SK-N-SH (cell line): ENCODE data around the gene TUT4. TPM values are rescaled to one million over a fixed set of nuclear protein-coding genes. Genes with fewer than 3 reads are reported as not detected.

Experiments
- CTCF ChIA-PET: fragments of 300-600, 350-600 bp; formaldehyde crosslinking; extraction: SDS; loops from one replicate; lab custom pipeline; 2021; lab: Yijun Ruan, JAX
- POLR2A ChIA-PET: fragments of 350-600 bp; sonication (Branson Sonifier 250); formaldehyde crosslinking; extraction: SDS; loops from one replicate; lab custom pipeline; 2020; ENCODE audit warnings: antibody characterized with exemption, inconsistent platforms; lab: Yijun Ruan, JAX
- DNase-seq: peaks from one replicate; pipeline ENCODE4 v3.0.0; 2012
- H2AFZ ChIP-seq: fragments of 200-600 bp; sonication (generic); 2 replicates; pipeline ENCODE4 v1.8.1; 2016; ENCODE audit warnings: antibody characterized with exemption, mild to moderate bottlenecking, low read depth
- H3F3A ChIP-seq: fragments of 200-600 bp; sonication (generic); replicated peaks from 2 replicates; pipeline ENCODE3; 2016; ENCODE audit warnings: antibody characterized with exemption, mild to moderate bottlenecking; ENCODE audit not compliant: insufficient read depth
- H3K27ac ChIP-seq, 2 experiments: fragments of 200-500 bp in 1 of 2; fragments of 200-600 bp in 1 of 2; sonication (Bioruptor generic) in 1 of 2; sonication (generic), shearing (Covaris generic) in 1 of 2; 2 replicates each; pipeline versions ENCODE4 v1.5.1 to v1.6.1; 2014 to 2016; ENCODE audit warnings: low read depth in 2 of 2, inconsistent platforms in 1 of 2, low read length in 1 of 2, mild to moderate bottlenecking in 1 of 2, mixed read lengths in 1 of 2
- H3K27me3 ChIP-seq: fragments of 200-600 bp; sonication (generic), shearing (Covaris generic); 2 replicates; pipeline ENCODE4 v1.6.1; 2016; ENCODE audit warnings: mixed run types; ENCODE audit not compliant: insufficient read depth
- H3K36me3 ChIP-seq, 2 experiments: fragments of 200-500 bp in 1 of 2; fragments of 200-600 bp in 1 of 2; sonication (Bioruptor generic) in 1 of 2; sonication (generic) in 1 of 2; replicated peaks in 1 of 2; 2 replicates each; pipeline versions ENCODE3 to v1.5.1; 2014 to 2016; ENCODE audit warnings: low read length in 1 of 2, mild to moderate bottlenecking in 1 of 2; ENCODE audit not compliant: insufficient read depth in 2 of 2, control insufficient read depth in 1 of 2
- H3K4me1 ChIP-seq, 2 experiments: fragments of 200-500 bp in 1 of 2; fragments of 200-600 bp in 1 of 2; sonication (Bioruptor generic) in 1 of 2; sonication (generic), shearing (Covaris generic) in 1 of 2; 2 replicates each; pipeline versions ENCODE4 v1.5.1 to v1.6.1; 2014 to 2016; ENCODE audit warnings: low read depth in 1 of 2, low read length in 1 of 2, mixed run types in 1 of 2; ENCODE audit not compliant: insufficient read depth in 2 of 2, control insufficient read depth in 1 of 2
- H3K4me2 ChIP-seq: fragments of 200-600 bp; sonication (generic), shearing (Covaris generic); 2 replicates; pipeline ENCODE4 v1.6.1; 2017; ENCODE audit warnings: mixed run types
- H3K4me3 ChIP-seq, 2 experiments: fragments of 200-500 bp in 1 of 2; fragments of 200-600 bp in 1 of 2; sonication (Bioruptor generic) in 1 of 2; sonication (generic), shearing (Covaris generic) in 1 of 2; 2 replicates each; pipeline versions ENCODE4 v1.5.1 to v1.8.1; 2014 to 2016; ENCODE audit warnings: low read depth in 2 of 2, inconsistent platforms in 1 of 2, low read length in 1 of 2, mild to moderate bottlenecking in 1 of 2, mixed read lengths in 1 of 2, moderate library complexity in 1 of 2
- H3K79me2 ChIP-seq: fragments of 200-600 bp; sonication (generic); 2 replicates; pipeline ENCODE4 v1.8.1; 2017; ENCODE audit warnings: mild to moderate bottlenecking; ENCODE audit not compliant: insufficient read depth
- H3K9ac ChIP-seq: fragments of 200-600 bp; sonication (generic); 2 replicates; pipeline ENCODE4 v1.6.1; 2017; ENCODE audit warnings: mixed run types
- H3K9me2 ChIP-seq: fragments of 200-600 bp; sonication (generic); 2 replicates; pipeline ENCODE4 v1.6.1; 2017; ENCODE audit warnings: mixed run types
- H3K9me3 ChIP-seq: fragments of 200-600 bp; sonication (generic); 2 replicates; pipeline ENCODE4 v1.6.1; 2017; ENCODE audit warnings: mixed run types, mild to moderate bottlenecking, moderate library complexity
- H4K20me1 ChIP-seq: fragments of 200-600 bp; sonication (generic); 2 replicates; pipeline ENCODE4 v1.6.1; 2017; ENCODE audit warnings: mild to moderate bottlenecking, mixed run types; ENCODE audit not compliant: insufficient read depth
- CHD2 ChIP-seq: fragments of 150-350 bp; IDR thresholded peaks from 2 replicates; pipeline ENCODE4 v1.6.1; 2018; ENCODE audit warnings: low read length; ENCODE audit not compliant: partially characterized antibody
- EP300 ChIP-seq, 2 experiments: IDR thresholded peaks; 2 replicates each; pipeline versions ENCODE4 v1.4.0 to v1.6.1; 2012; ENCODE audit warnings: borderline replicate concordance in 1 of 2, low read depth in 1 of 2, low read length in 1 of 2
- FOXJ3 ChIP-seq: sonication (generic); formaldehyde crosslinking; IDR thresholded peaks from 2 replicates; pipeline ENCODE4 v1.5.1; 2020; ENCODE audit warnings: mild to moderate bottlenecking, missing genetic modification reagents
- FOXM1 ChIP-seq: IDR thresholded peaks from 2 replicates; pipeline ENCODE4 v1.4.0; 2012; ENCODE audit warnings: low read depth, mild to moderate bottlenecking
- GABPA ChIP-seq: IDR thresholded peaks from 2 replicates; pipeline ENCODE4 v1.4.0; 2012; ENCODE audit warnings: low read depth, mild to moderate bottlenecking
- JUND ChIP-seq: IDR thresholded peaks from 2 replicates; pipeline ENCODE4 v1.4.0; 2012
- MEF2A ChIP-seq: IDR thresholded peaks from 2 replicates; pipeline ENCODE4 v1.4.0; 2012; ENCODE audit warnings: low read depth, borderline replicate concordance
- PBX3 ChIP-seq: IDR thresholded peaks from 2 replicates; pipeline ENCODE4; 2012
- RAD21 ChIP-seq: IDR thresholded peaks from 2 replicates; pipeline ENCODE4 v1.6.1; 2012; ENCODE audit warnings: mild to moderate bottlenecking, low read length
- RCOR1 ChIP-seq: fragments of 150-350 bp; IDR thresholded peaks from 2 replicates; pipeline ENCODE4 v1.6.1; 2017; ENCODE audit warnings: antibody characterized with exemption, low read length
- REST ChIP-seq: IDR thresholded peaks from 2 replicates; pipeline ENCODE4 v1.6.1; 2012; ENCODE audit warnings: mild to moderate bottlenecking, low read depth, low read length, moderate library complexity
- RFX5 ChIP-seq: IDR thresholded peaks from 2 replicates; pipeline ENCODE4 v1.6.1; 2012; ENCODE audit warnings: mild to moderate bottlenecking, improper control_type of control experiment, low read length
- TAF1 ChIP-seq: IDR thresholded peaks from 2 replicates; pipeline ENCODE4 v1.6.1; 2012; ENCODE audit warnings: low read depth, mild to moderate bottlenecking, low read length, moderate library complexity, borderline replicate concordance
- TCF12 ChIP-seq: IDR thresholded peaks from 2 replicates; pipeline ENCODE4 v1.4.0; 2012
- TEAD4 ChIP-seq: IDR thresholded peaks from 2 replicates; pipeline ENCODE4 v1.4.0; 2012; ENCODE audit warnings: mild to moderate bottlenecking, borderline replicate concordance; ENCODE audit not compliant: insufficient read depth
- USF1 ChIP-seq: IDR thresholded peaks from 2 replicates; pipeline ENCODE4 v1.4.0; 2012; ENCODE audit warnings: low read depth, borderline replicate concordance
- USF2 ChIP-seq: fragments of 150-350 bp; IDR thresholded peaks from 2 replicates; pipeline ENCODE4 v1.6.1; 2017; ENCODE audit warnings: antibody characterized with exemption, low read length, low read depth, borderline replicate concordance
- YY1 ChIP-seq: IDR thresholded peaks from 2 replicates; pipeline ENCODE4 v1.4.0; 2012; ENCODE audit warnings: low read depth, mild to moderate bottlenecking
- WGBS: methylation state at CpG from one replicate; pipeline ENCODE4 v1.1.6; 2017; ENCODE audit warnings: low lambda C conversion rate; 5-methylcytosine and 5-hydroxymethylcytosine counted together
- polyA plus RNA-seq, 3 experiments: library from polyadenylated mRNA; depleted of rRNA; stranded (reverse); fragments of >200 nt; gene quantifications; 2 replicates each; pipeline ENCODE4 v1.2.3, GENCODE V29; 2012

The TUT4 gene
- polyA plus RNA-seq, 1 of the 3 experiments (the other 2 are of a cell fraction): 28.3 TPM

- Histone ChIP-seq H2AFZ (no peak overlapping the region), H3K4me1 (no peaks in the 10 kb centered on the region), H3K36me3 (peaks cover 8 to 40% of the 10 kb centered on the region in 2 experiments), H3K9ac (no peak overlapping the region), H3K4me3 (no peak overlapping the region), H3K9me3 (no peaks in the 10 kb centered on the region), H3K27ac (no peak overlapping the region), H3K27me3 (no peaks in the 10 kb centered on the region), H3K4me2 (no peak overlapping the region)
- CTCF ChIA-PET: no interaction called here
- POLR2A ChIA-PET: no interaction called here
- 98% methylated on average over 3 of the region's 3 CpGs for WGBS
- TF ChIP-seq RCOR1 (no peak), USF2 (no peak), PBX3 (no peak), YY1 (no peak), RAD21 (no peak), CHD2 (no peak), FOXJ3 (CRISPR knock-in tag) (no peak), JUND (no peak), USF1 (no peak), REST (no peak), RFX5 (no peak), GABPA (no peak), TEAD4 (no peak), FOXM1 (no peak), TAF1 (no peak), MEF2A (no peak), EP300 (IDR thresholded peaks at IDR 0.05; ENCODE audit: borderline replicate concordance in 1 of 2, low read depth in 1 of 2, low read length in 1 of 2) (no peak), TCF12 (no peak)
- TF ChIP-seq, all 33 proteins: peak for 0
- Histone ChIP-seq H4K20me1 (no peaks in the 10 kb centered on the region), H3K79me2 (peaks cover 3% of the 10 kb centered on the region; the same call in 1 of the 2 replicates), H3K9me2 (no peaks in the 10 kb centered on the region), H3F3A (no peaks in the 10 kb centered on the region)
- DNase-seq: no peak
These were observed 167.5 kb downstream of the TUT4 start for GRCh38 chr1:52385376-52385775.

Other genes with a start within 250 kb of the TUT4 start
- 16.6 and 18.7 TPM in 2 replicates for gene CC2D1B, start 186.9 kb downstream of the TUT4 start, polyA plus RNA-seq (2012; rRNA removed)
- gene ORC1, start 148.7 kb downstream of the TUT4 start, polyA plus RNA-seq (2012; rRNA removed): 4.9 and 5.2 TPM in 2 replicates
- gene PRPF38A, start 148.5 kb downstream of the TUT4 start, polyA plus RNA-seq (2012; rRNA removed): 20.4 and 24.3 TPM in 2 replicates
- 5.7 and 6.2 TPM in 2 replicates for gene GPX7, start 49.3 kb upstream of the TUT4 start, polyA plus RNA-seq (2012; rRNA removed)
- 0.07 TPM in 1 of 2 replicates, not detected in the other for gene SHISAL2A, start 80.1 kb upstream of the TUT4 start, polyA plus RNA-seq (2012; rRNA removed)
- 9.0 and 13.7 TPM in 2 replicates for gene COA7, start 145.3 kb upstream of the TUT4 start, polyA plus RNA-seq (2012; rRNA removed)
- gene ZYG11B, start 173.4 kb upstream of the TUT4 start, polyA plus RNA-seq (2012; rRNA removed): 5.8 and 8.6 TPM in 2 replicates